NCI-H82 (cell line): Measurements from ENCODE around the gene ACOT8.

ENCODE experiments used
- DNase-seq: peaks from one replicate; lab custom pipeline; 2025; lab: John Stamatoyannopoulos, UW

ACOT8 gene

DNA sequence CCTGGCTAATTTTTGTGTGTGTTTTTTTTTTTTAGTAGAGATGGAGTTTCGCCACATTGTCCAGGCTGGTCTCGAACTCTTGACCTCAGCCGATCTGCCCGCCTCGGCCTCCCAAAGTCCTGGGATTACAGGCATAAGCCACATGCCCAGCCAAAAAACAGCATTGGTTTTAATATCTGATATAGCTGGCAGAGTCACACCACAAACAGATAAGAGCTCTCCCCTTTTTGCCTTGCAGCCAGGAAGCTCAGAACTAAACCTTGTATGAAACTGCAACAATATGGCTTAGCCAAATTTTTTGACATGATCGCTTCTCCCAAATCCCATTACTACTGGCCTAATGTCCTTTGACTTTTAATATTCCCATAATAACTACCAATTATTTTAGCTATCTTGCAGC lies 4.9 kb downstream of the ACOT8 start:
- no peak for DNase-seq

DNA sequence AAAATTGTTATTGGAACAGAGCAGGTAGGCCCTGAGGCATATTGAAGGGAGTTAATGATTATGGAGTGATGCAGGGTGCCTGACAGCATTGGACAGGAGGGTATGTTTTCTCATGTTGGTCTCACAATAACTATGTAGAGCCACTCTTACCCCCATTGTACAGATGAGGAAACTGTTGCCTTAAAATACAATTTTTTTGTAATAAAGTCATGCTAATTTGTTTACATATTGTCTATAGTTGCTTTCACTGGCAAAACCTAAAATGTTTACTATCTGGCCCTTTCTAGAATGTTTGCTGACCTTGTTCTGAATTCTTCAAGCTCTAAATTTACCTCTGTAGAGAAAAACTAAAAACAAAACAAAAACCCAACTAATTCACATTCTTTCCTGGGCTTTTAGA lies 5.7 kb downstream of the ACOT8 start:
- DNase-seq = no peak

DNA sequence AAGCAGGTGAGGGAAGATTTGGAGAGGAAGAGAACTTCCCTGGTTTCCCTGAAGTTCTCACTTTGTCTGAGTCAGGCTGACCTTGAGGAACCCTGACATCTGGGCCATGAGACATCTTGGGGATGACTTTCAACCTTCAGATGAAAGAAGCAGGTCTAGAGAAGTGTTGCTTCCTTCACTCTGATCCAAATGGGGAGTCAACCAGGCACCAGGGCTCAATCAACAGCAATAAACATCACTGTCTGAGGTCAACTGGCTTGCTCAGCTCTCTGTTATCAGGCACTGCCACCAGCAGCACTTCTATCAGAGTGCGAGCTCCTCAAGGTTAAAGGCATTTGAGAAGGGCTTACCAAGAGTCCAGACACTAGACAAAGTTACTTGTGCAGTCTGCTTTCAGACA lies 6.3 kb downstream of the ACOT8 start:
- DNase-seq = no peak

DNA sequence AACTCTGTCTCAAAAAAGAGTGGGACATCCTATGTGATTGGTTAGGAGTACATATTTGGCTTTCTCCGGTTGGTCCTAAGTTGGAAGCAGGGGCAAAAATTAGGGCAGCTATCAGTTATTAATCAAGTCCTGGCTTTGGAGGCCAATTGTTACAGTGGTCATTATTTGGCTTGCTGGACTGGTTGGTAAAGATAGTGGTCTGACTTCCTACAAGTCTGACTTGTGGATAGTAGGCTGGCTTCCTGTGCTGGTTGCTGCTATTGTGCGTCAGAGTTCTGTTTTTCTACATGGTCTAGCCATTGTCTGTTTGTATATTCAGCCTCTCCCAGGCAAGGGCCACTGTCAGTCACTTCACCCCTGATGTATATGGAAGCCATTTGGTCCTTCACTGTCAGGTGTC lies 7.0 kb downstream of the ACOT8 start:
- no peak for DNase-seq

DNA sequence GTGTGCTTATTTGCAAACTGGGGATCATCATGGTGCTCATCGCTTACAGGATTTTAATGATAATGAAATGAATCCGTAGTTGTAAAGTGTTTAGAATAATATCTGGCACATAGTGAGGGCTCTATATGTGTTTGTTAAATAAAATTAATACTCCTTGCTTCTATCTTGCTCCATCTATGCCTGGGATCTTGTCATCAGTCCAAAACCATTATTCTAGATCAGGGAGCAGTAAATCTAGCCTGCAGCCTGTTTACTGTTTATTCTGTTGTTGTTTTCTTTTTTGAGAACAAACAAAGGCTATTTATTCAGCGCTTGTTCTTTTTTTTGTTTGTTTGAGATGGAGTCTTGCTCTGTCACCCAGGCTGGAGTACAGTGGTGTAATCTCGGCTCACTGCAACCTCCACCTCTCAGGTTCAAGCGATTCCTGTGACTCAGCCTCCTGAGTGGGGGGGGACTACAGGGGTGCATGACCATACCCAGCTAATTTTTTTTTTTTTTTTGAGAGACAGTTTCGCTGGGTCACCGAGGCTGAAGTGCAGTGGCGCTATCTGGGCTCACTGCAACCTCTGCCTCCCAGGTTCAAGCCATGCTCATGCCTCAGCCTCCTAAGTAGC lies 8.1 kb downstream of the ACOT8 start:
- no peak for DNase-seq

DNA sequence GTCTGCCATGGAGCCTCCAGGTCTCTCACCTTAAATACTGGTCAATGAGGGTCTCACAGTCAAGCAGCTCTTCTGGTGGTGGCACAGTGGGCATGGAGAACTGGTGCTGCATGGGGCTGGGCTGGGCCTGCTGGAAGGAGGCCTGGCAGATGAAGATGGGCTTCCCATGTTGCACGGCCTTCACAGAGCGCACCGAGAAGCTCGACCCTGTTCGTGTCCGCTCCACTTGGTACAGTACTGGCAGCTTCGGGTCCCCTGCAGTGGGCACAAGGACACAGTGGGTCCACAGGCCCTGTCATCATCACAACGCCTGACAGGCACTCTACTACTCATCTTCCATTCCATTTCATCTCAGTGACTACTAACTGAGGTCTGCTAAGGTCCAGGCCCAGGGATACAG lies 8.8 kb downstream of the ACOT8 start:
- no peak for DNase-seq

DNA sequence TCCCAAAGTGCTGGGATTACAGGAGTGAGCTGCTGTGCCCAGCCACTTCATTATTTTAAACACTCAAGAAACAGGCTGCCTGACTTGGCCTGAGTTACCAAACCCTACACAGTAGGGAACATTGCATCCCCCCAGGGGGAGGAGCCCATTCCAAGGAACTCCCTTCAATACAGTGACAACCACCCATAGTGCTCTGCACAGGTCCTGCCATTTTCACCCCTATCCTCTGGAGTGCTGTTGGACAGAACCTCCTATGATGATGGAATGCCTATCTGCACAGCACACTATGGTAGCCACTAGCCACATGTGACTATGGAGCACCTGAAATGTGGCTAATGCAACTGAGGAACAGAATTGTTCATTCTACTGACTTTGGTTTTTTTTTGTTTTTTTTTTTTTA lies 11.7 kb downstream of the ACOT8 start:
- no peak for DNase-seq

DNA sequence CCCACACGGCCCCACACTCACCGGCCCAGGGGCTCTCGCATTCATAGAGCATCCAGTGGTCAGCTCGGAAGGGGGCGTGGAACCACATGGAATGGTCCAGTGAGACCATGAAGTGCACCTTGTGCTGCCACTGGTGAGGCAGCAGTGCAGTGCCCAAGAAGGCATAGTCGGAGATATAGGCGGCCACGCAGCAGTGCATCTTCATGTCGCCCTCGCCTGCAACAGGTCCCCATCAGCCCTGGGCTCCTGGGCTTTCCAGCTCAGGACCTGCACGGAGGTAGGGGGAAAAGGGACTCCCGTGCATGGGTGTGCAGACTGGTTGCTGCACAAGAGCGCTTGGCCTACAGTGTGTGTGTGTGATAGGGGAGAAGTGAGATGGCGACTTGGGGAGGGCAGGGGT lies 13.7 kb downstream of the ACOT8 start:
- DNase-seq = no peak

DNA sequence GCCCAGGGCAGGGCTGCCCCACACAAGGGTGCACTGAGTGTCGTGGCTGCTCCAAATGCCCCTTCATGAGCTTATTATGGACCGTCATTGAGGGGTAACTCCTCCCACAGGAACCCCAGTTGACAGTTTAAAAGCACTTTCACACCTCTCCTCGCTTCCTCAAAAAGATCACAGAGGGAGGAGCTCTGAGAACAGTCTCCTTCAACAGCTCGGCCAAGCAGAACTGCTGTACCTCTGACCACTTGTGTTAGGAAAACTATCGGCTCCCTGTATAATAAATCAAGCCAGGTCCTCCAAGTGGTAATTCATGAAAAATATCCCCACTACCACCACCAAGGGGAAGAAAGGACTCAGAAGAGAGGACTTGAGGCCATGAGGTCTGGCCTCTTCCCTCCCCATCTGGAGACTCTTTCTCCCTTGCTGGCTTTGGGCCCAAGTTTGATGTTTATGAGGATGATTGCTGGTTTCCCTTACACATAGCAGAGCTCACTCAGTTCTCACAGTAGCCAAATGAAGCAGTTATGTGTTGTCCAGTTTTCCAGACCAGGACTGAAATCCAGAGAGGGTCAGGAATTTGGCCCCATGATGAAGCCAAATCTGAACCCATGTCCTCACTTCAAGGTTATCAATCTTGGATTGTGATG lies 14.9 kb downstream of the ACOT8 start:
- DNase-seq = no peak

DNA sequence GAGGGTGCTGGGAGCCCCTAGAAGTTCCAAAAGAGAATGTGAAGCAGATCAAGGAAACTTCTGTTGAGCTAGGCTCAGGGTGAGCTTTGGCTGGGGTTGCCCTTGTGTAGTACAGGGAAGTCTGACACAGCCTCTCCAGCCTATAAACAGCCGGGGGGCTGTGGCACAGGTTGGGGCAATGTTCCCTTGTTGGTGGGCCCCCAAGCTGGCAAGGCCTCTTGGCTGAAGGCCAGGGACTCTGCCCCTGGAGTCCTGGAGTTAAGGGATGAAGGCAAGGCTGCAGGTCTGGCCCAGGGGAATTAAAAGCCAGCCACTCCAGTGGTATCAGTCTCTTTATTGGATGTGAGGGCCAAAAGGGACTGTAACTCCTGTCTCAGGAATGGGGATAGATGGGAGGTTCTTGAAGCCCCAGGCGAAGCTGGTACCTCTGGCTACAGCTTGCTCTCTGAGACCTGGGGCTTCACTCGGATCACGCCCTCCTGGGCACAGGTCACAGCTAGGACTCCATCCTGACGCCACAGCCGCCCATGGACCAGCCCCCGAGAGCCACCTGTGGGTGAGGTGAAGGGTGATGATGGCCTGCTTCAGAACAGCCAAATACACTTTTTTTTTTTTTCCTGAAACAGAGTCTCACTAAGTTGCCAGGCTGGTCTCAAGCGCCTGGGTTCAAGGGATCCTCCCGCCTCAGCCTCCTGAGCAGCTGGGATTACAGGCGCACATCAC lies 15.6 kb downstream of the ACOT8 start:
- no peak for DNase-seq

DNA sequence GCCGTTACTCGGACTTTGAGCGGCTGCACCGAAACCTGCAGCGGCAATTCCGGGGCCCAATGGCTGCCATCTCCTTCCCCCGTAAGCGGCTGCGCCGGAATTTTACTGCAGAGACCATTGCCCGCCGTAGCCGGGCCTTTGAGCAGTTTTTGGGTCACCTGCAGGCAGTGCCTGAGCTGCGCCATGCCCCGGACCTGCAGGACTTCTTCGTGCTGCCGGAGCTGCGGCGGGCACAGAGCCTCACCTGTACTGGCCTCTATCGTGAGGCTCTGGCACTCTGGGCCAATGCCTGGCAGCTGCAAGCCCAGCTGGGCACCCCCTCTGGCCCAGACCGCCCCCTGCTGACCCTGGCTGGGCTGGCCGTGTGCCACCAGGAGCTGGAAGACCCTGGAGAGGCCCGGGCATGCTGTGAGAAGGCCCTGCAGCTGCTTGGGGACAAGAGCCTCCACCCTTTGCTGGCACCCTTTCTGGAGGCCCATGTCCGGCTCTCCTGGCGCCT lies 16.4 kb downstream of the ACOT8 start:
- no peak for DNase-seq

DNA sequence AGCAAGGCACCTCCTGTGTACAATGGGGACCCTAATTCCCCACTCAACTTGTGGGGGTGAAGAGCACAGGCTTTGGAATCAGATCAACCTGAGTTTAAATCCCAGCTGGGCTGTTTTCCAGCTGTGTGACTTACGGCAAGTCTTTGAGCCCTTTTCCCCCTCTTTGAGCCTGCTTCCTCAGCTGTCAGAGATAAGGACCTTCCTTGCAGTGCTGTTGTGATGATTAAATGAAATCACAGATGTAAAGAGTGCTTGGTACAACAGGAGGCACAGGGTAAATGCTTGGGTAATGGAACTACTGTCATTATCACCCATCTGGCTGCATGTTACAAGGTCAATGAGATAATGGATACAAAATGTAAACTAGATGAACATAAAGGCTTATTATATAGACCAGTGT lies 20.4 kb downstream of the ACOT8 start:
- DNase-seq = peak; percentile 62

DNA sequence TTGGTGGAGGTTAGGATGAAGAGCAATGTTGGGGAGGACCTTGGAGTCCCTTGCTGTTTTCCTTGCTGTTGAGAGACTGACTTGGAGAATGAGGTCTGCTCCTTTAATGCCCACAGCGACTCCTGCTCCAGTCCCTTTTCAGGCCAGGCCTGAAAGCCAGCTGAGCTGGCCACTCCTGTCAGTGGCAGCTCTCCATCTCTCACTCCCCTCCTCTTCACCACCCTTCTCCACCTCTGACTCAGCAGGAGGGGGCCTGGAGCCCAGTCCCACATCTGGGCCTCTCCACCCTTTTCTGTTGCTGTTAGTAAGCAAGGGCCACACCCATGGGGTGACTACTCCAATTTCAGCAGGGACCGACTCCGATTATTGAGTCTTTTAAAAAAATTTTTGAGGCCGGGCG lies 21.4 kb downstream of the ACOT8 start:
- no peak for DNase-seq

DNA sequence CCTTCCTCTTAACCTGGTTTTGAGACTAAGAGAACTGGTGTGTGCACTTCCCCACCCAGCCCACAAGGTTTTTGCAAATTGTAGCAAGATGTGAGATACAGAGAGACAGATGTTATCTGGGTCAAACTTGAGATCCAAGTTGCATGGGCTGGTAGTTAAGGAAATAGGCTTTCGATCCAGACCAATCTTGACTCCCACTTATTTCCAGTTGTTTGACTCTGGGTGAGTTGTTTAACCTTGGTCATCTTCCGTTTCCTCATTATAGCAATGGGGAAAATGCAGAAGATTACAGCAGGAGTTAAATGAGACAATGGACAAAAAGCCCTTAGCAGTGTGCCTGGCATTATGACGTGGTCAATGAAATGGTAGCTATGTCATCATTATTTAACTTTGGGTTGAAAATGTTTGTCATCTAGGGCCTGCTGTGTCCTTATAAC lies 21.8 kb downstream of the ACOT8 start:
- no peak for DNase-seq

DNA sequence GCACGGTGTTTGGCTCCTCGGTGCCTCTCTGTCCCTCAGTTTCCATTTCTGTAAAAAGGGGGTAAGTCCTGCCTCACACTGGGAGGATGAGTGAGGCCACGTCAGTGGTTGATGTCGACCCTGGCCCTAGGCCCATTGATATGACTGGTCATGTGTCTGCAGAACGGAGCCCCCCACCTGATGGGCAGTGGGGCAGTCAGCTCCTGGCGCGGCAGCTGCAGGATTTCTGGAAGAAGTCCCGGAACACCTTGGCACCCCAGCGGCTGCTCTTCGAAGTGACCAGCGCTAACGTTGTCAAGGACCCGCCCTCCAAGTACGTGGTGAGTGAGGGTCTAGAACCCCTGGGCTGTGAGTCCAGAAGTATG lies 22.4 kb downstream of the ACOT8 start:
- DNase-seq = no peak

DNA sequence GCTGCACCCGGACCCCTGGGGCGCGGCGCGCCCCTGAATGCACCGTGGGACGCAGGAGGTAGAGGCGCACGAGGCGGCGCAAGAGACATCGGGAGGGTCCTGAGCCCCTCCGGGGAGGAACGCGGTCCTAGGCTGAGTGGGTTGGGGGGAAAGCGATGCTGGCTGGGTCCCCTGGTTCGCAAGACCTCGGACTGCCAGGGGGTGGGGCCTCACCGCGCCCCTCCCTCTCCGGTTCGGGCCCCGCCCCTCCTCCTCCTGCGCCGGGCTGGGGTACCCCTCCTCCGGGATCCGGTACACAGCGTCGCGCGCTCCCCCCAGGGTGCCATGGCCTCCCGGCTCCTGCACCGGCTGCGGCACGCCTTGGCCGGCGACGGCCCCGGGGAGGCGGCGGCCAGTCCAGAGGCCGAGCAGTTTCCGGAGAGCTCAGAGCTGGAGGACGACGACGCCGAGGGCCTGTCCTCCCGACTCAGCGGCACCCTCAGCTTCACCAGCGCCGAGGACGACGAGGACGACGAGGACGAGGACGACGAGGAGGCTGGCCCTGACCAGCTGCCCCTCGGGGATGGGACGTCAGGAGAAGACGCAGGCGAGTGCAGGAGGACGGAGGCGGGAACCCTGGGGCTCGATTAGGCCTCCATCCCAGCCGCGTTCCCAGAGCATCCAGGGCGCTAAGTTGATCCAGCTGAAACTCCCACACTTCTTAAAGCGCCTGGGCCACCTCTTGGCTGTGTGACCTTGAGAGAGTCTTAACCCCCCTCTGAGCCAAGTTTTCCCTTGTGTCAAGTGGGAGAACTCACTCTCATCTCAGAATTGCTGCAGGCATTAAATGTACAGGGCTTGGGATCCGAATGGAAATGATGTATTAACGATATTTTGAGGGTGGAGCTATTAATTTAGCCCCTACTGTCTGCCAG lies 23.1 kb downstream of the ACOT8 start:
- DNase-seq = peak; percentile 72

DNA sequence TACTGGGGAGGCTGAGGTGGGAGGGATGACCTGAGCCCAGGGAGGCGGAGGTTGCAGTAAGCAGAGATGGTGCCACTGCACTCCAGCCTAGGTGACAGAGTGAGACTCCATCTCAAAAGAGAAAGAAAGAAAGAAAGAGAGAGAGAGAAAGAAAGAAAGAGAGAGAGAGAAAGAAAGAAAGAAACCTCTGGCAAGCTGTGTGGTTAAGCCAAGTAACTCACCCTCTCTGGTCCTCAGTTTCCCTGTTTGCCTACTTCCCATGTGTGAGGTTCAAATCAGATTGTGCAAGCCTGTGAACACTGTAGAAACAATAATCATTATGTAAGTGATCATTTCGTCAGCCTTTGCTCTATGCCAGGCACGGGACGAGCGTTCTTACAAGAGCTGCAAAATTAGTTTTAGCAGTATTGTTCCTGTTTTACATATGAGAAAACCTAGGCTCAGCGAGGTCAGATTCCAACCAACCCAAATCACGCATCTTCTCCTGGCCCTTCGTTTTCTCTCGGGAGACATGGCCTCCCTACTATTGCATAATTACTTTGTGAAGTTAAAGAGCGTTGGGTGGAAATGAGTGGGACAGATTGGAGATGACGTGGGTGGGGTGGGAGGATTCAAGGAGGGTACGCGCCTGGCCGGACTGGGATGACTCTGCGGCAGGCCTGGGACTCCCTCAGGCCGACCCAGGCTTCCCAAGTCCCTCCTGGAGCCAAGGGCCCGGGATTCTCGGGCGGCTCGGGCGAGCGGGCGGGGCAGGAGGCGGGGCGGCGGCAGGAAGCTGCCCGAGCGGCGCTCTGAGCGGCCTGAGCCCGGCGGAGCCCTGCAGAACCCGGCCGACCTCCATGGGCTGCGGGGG lies 23.9 kb downstream of the ACOT8 start, which contains the start of gene SNX21:
TSS of gene SNX21 (plus strand) at position 770 of the 853 bp plus-strand sequence. CDS start 121 bp downstream, outside the sequence.
- DNase-seq = peak; percentile 78

DNA sequence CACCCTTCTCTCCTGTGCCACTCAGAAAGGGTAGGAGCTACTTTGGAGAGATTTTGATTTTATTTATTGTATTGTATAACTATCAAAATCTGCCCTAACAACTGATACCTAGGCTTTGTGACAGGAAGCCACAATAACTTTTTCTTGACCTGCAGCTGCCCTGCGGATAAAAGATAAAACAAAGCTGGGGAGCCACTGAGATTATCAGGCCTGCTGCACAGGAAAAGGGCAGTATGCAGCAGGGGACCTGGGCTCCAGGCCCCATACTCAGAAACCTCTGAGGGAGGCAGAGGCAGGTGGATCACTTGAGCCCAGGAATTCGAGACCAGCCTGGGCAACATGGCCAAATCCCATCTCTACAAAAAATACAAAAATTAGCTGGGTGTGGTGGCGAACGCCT lies 24.6 kb downstream of the ACOT8 start:
- no peak for DNase-seq

DNA sequence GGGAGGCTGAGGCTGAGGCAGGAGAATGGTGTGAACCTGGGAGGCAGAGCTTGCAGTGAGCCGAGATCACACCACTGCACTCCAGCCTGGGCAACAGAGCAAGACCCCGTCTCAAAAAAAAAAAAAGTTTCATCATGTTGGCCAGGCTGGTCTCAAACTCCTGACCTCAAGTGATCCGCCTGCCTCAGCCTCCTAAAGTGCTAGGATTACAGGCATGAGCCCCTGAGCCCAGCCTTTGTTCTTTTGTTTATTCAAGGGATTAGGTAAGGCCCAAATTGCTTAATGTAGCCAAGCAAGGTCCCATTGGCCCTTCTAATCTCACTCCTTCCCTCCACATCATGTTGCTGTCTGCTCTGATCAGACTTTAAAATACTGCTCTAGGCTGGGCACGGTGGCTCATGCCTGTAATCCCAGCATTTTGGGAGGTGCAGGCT lies 27.5 kb downstream of the ACOT8 start:
- peak; percentile 95 for DNase-seq

DNA sequence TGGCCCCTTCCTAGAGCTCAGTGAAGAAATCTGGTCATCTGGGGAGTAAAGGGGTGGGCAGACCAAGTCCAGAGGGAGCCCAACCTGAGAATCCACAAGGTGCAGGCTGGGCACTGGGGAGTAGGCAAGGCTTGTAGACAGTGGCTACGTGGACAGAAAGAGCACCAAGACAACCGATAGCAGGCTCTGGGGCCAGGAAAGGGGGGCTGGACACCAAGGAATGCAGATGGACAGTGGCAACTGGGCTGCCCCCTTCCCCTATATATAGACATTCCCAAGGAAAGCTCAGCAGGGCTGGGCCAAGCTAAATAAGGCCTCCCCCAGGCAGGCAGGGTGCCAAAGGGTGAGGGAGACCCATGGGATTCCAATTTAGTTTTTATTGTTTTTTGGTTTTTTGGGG lies 28.6 kb downstream of the ACOT8 start:
- DNase-seq = peak; percentile 41

DNA sequence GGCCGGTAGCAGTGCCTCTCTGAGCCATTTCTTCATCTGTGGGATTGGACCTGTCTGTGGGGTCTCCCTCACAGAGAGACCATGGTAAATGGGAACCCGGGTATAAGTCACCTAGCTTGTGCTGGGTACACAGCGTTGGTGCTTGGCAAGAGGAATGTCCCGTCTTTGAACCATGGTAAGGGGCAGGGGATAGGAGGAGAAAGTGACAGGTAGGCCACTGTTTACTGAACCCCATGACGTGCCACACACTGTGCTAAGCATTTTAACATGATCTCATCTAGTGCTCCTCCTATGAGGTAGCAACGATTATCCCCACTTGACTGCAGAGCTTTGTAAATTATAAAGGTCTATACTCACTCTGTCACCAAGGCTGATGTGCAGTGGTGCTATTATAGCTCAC lies 29.5 kb downstream of the ACOT8 start:
- DNase-seq = no peak
